Stomach (tissue), 9 donors: ENCODE data around the gene WDR20. TPM values are rescaled to one million over a fixed set of nuclear protein-coding genes. Genes with fewer than 3 reads are reported as not detected.

Experiments
- DNase-seq, 2 donors: peaks; one replicate each; pipeline versions ENCODE4 v3.0.0 to v3.0.0-alpha.2; 2013 to 2019
- H3K27ac ChIP-seq, 5 donors: fragments of 200-600 bp in 4 of 5; sonication (generic) in 4 of 5; one replicate each; pipeline ENCODE4 v1.5.1; 2013 to 2019; ENCODE audit warnings: mild to moderate bottlenecking in 1 of 5, moderate library complexity in 1 of 5
- H3K27me3 ChIP-seq, 3 donors: fragments of 200-600 bp; sonication (generic); one replicate each; pipeline ENCODE4 v1.5.1; 2017 to 2019; ENCODE audit warnings: mixed run types in 1 of 3
- H3K36me3 ChIP-seq, 4 donors: fragments of 200-600 bp; sonication (generic); 1 replicate in 3 of 4; 2 replicates in 1 of 4; pipeline ENCODE4 v1.5.1; 2016 to 2019
- H3K4me1 ChIP-seq, 4 donors: fragments of 200-600 bp; sonication (generic); one replicate each; pipeline ENCODE4 v1.5.1; 2016 to 2019
- H3K4me3 ChIP-seq, 4 donors: fragments of 200-600 bp; sonication (generic) in 3 of 4; one replicate each; pipeline ENCODE4 v1.5.1; 2016 to 2019; ENCODE audit warnings: mild to moderate bottlenecking in 1 of 4
- H3K9me3 ChIP-seq, 4 donors: fragments of 200-600 bp; sonication (generic); one replicate each; pipeline ENCODE4 v1.5.1; 2016 to 2019
- CTCF ChIP-seq, 7 experiments: fragments of 450-650 bp in 4 of 7; fragments of 200-600 bp in 3 of 7; sonication (generic) in 3 of 7; IDR thresholded peaks; one replicate each; pipeline ENCODE4 v1.5.1; 2016 to 2019; ENCODE audit warnings: antibody characterized with exemption in 7 of 7, control low read depth in 2 of 7, mild to moderate bottlenecking in 1 of 7
- EP300 ChIP-seq: sonication (generic); formaldehyde crosslinking; IDR thresholded peaks from one replicate; pipeline ENCODE4 v1.6.1; 2017; ENCODE audit warnings: antibody characterized with exemption
- POLR2A ChIP-seq, 4 donors: fragments of 450-650 bp; IDR thresholded peaks; one replicate each; pipeline ENCODE4 v1.6.1; 2016; ENCODE audit warnings: antibody characterized with exemption in 4 of 4, control low read depth in 2 of 4, mild to moderate bottlenecking in 1 of 4, moderate library complexity in 1 of 4
- POLR2AphosphoS5 ChIP-seq, 3 donors: sonication (generic); formaldehyde crosslinking; IDR thresholded peaks; one replicate each; pipeline ENCODE4 v1.6.1; 2016; ENCODE audit warnings: antibody characterized with exemption in 3 of 3
- WGBS, 5 donors: extraction: QIAGEN DNeasy Blood & Tissue Kit in 3 of 5; methylation state at CpG; one replicate each; pipeline versions ENCODE4 v1.1.5 to v1.1.7; 2013 to 2018; 5-methylcytosine and 5-hydroxymethylcytosine counted together
- intact Hi-C: fragments of 100-400 bp; cut with DNase I; formaldehyde crosslinking; loops from one replicate; pipeline ENCODE4 v1.15.1; 2023; ENCODE audit warnings: low total_unique reads
- polyA plus RNA-seq, 3 donors: library from polyadenylated mRNA; stranded (reverse); fragments of 200-250 nt; gene quantifications; one replicate each; pipeline ENCODE4 v1.2.3, GENCODE V29; 2013
- total RNA-seq, 5 donors: library from RNA; depleted of rRNA; stranded (reverse); fragments of >200 nt; gene quantifications; one replicate each; pipeline versions ENCODE4 v1.1.0 to v1.2.3, GENCODE V29; 2014 to 2016
- donor health status: healthy with polysubstance abuse.
- donor health status: Bipolar disorder and iron deficiency.
- donor health status: healthy.

Gene WDR20
- total and polyA plus RNA-seq, 8 donors, result 8.2 to 44.2 (median 14.5) TPM

DNA sequence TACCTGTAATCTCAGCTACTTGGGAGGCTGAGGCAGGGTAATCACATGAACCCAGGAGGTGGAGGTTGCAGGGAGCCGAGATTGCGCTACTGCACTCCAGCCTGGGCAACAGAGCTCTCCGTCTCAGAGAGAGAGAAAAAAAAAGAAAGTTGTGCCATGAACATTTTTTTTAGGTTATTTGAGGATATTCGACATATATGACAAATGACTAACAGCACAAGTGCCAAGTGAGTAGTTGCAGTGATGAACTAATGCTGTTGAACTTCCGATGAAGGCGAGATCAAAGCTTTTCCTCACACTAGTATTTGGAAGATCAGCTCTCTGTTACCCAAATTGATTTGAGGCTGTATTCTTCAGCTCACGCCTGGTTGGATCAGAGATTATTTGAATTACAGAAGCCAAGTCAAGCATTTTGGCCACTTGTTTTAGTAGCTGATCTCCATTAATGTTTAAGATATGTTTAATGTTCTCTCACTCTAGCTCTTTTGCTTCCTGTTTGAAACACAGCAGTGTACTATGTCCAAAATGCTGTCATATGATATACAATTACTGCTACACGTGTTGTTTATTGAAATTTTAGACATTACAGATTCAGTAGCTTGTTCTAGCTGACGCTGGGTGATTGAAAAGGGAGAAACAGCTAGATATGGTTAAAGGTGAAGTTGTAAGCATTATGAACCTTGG lies 43.4 kb downstream of the WDR20 start:
- intact Hi-C loops, result no loop called here
- H3K4me1 ChIP-seq, result peaks cover 34 to 83% (median 55%) of the 10 kb centered on the region in 4 donors
- H3K27me3 ChIP-seq, result no peaks in the 10 kb centered on the region
- H3K4me3 ChIP-seq, result no peak overlapping the region
- no peak for DNase-seq
- no peaks in the 10 kb centered on the region for H3K9me3 ChIP-seq
- no peaks in the 10 kb centered on the region for H3K36me3 ChIP-seq
- peak overlapping the region in 1 of 5 donors; percentile 16 for H3K27ac ChIP-seq
- TF ChIP-seq CTCF (IDR thresholded peaks at IDR 0.05), result no peak
- WGBS, 5 donors, result 68 to 78% (median 75%) methylated on average over 9 of the region's 9 CpGs

GRCh38 chr14:102183886-102184285 lies 44.2 kb downstream of the WDR20 start:
- Histone ChIP-seq H3K4me1 (peaks cover 36 to 87% (median 59%) of the 10 kb centered on the region in 4 donors), H3K27me3 (no peaks in the 10 kb centered on the region), H3K27ac (no peak overlapping the region), H3K9me3 (no peaks in the 10 kb centered on the region), H3K36me3 (no peaks in the 10 kb centered on the region), H3K4me3 (no peak overlapping the region)
- intact Hi-C loops, result no loop called here
- 94 to 98% (median 95%) methylated on average over 3 of the region's 3 CpGs for WGBS, 5 donors
- no peak for TF ChIP-seq EP300
- no peak for TF ChIP-seq POLR2A (IDR thresholded peaks at IDR 0.05)
- no peak for TF ChIP-seq POLR2AphosphoS5 (IDR thresholded peaks at IDR 0.05)
- TF ChIP-seq CTCF (IDR thresholded peaks at IDR 0.05), result no peak
- no peak for DNase-seq

GRCh38 chr14:102184316-102185035 lies 44.8 kb downstream of the WDR20 start:
- H3K4me3 ChIP-seq, result no peak overlapping the region
- intact Hi-C loops, result no loop called here
- H3K27me3 ChIP-seq, result no peaks in the 10 kb centered on the region
- H3K36me3 ChIP-seq, result no peaks in the 10 kb centered on the region
- no peak for DNase-seq
- 85 to 91% (median 89%) methylated on average over 14 of the region's 14 CpGs for WGBS, 5 donors
- peak overlapping the region in 1 of 5 donors; percentile 2 for H3K27ac ChIP-seq
- TF ChIP-seq POLR2AphosphoS5 (IDR thresholded peaks at IDR 0.05) (no peak), EP300 (no peak), CTCF (IDR thresholded peaks at IDR 0.05) (no peak), POLR2A (IDR thresholded peaks at IDR 0.05) (no peak)
- peaks cover 36 to 87% (median 59%) of the 10 kb centered on the region in 4 donors for H3K4me1 ChIP-seq
- H3K9me3 ChIP-seq, result no peaks in the 10 kb centered on the region

GRCh38 chr14:102185360-102185759 lies 45.7 kb downstream of the WDR20 start:
- Histone ChIP-seq H3K27ac (peak overlapping the region in 2 of 5 donors; percentile 2 to 67), H3K36me3 (no peaks in the 10 kb centered on the region), H3K9me3 (no peaks in the 10 kb centered on the region), H3K4me3 (no peak overlapping the region), H3K4me1 (peaks cover 38 to 88% (median 61%) of the 10 kb centered on the region in 4 donors), H3K27me3 (no peaks in the 10 kb centered on the region)
- TF ChIP-seq POLR2AphosphoS5 (IDR thresholded peaks at IDR 0.05), result peak in 2 of 3 donors; percentile 4 to 60
- TF ChIP-seq CTCF (IDR thresholded peaks at IDR 0.05), result no peak
- no peak for TF ChIP-seq EP300
- no peak for TF ChIP-seq POLR2A (IDR thresholded peaks at IDR 0.05)
- intact Hi-C loops, result no loop called here
- 31 to 58% (median 53%) methylated on average over 8 of the region's 8 CpGs for WGBS, 5 donors
- peak; percentile 58 to 78 for DNase-seq
